ENCODE data around the gene PRKAR1B.

GRCh38 chr7:706721-707120 is 20.4 kb downstream of the PRKAR1B start:
- TF ChIP-seq POLR2AphosphoS5 (IDR thresholded peaks at IDR 0.05; ENCODE audit: low read depth, low read length) (no peak), EZH2phosphoT487 (IDR thresholded peaks at IDR 0.05; ENCODE audit: borderline replicate concordance, low read depth) (no peak), FOXM1 (IDR thresholded peaks at IDR 0.05; ENCODE audit: low read depth) (no peak), RAD21 (IDR thresholded peaks at IDR 0.05; ENCODE audit: low read length) (no peak)
- TF ChIP-seq, protein P1, sequence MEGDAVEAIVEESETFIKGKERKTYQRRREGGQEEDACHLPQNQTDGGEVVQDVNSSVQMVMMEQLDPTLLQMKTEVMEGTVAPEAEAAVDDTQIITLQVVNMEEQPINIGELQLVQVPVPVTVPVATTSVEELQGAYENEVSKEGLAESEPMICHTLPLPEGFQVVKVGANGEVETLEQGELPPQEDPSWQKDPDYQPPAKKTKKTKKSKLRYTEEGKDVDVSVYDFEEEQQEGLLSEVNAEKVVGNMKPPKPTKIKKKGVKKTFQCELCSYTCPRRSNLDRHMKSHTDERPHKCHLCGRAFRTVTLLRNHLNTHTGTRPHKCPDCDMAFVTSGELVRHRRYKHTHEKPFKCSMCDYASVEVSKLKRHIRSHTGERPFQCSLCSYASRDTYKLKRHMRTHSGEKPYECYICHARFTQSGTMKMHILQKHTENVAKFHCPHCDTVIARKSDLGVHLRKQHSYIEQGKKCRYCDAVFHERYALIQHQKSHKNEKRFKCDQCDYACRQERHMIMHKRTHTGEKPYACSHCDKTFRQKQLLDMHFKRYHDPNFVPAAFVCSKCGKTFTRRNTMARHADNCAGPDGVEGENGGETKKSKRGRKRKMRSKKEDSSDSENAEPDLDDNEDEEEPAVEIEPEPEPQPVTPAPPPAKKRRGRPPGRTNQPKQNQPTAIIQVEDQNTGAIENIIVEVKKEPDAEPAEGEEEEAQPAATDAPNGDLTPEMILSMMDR (IDR thresholded peaks at IDR 0.05) = no peak
- TF ChIP-seq, protein P2, sequence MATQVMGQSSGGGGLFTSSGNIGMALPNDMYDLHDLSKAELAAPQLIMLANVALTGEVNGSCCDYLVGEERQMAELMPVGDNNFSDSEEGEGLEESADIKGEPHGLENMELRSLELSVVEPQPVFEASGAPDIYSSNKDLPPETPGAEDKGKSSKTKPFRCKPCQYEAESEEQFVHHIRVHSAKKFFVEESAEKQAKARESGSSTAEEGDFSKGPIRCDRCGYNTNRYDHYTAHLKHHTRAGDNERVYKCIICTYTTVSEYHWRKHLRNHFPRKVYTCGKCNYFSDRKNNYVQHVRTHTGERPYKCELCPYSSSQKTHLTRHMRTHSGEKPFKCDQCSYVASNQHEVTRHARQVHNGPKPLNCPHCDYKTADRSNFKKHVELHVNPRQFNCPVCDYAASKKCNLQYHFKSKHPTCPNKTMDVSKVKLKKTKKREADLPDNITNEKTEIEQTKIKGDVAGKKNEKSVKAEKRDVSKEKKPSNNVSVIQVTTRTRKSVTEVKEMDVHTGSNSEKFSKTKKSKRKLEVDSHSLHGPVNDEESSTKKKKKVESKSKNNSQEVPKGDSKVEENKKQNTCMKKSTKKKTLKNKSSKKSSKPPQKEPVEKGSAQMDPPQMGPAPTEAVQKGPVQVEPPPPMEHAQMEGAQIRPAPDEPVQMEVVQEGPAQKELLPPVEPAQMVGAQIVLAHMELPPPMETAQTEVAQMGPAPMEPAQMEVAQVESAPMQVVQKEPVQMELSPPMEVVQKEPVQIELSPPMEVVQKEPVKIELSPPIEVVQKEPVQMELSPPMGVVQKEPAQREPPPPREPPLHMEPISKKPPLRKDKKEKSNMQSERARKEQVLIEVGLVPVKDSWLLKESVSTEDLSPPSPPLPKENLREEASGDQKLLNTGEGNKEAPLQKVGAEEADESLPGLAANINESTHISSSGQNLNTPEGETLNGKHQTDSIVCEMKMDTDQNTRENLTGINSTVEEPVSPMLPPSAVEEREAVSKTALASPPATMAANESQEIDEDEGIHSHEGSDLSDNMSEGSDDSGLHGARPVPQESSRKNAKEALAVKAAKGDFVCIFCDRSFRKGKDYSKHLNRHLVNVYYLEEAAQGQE (IDR thresholded peaks at IDR 0.05; ENCODE audit: low read depth, low read length) = no peak
- TF ChIP-seq, protein P3, sequence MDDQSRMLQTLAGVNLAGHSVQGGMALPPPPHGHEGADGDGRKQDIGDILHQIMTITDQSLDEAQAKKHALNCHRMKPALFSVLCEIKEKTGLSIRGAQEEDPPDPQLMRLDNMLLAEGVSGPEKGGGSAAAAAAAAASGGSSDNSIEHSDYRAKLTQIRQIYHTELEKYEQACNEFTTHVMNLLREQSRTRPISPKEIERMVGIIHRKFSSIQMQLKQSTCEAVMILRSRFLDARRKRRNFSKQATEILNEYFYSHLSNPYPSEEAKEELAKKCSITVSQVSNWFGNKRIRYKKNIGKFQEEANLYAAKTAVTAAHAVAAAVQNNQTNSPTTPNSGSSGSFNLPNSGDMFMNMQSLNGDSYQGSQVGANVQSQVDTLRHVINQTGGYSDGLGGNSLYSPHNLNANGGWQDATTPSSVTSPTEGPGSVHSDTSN (IDR thresholded peaks at IDR 0.05) = no peak
